DOHH2 (cell line): ENCODE data around the gene UBAP1L.

ENCODE experiments used
- H3F3A ChIP-seq: fragments of 200-600 bp; sonication (generic), shearing (Covaris generic); 2 replicates; pipeline ENCODE4 v1.6.0; 2016; ENCODE audit warnings: antibody characterized with exemption, mild to moderate bottlenecking; ENCODE audit not compliant: control insufficient read depth, insufficient read depth
- H3K27ac ChIP-seq: fragments of 200-600 bp; sonication (generic); 2 replicates; pipeline ENCODE4 v1.5.1; 2014; ENCODE audit warnings: low read depth, mild to moderate bottlenecking, low read length, moderate library complexity
- H3K27me3 ChIP-seq: fragments of 200-600 bp; sonication (generic); 2 replicates; pipeline ENCODE4 v1.6.1; 2014; ENCODE audit warnings: mild to moderate bottlenecking, low read length, mixed read lengths; ENCODE audit not compliant: control insufficient read depth
- H3K36me3 ChIP-seq: fragments of 200-600 bp; sonication (generic); 2 replicates; pipeline ENCODE4 v1.6.1; 2014; ENCODE audit warnings: mild to moderate bottlenecking, low read length, moderate library complexity, mixed read lengths; ENCODE audit not compliant: control insufficient read depth
- H3K4me1 ChIP-seq: fragments of 200-600 bp; sonication (generic); 2 replicates; pipeline ENCODE4 v1.6.1; 2014; ENCODE audit warnings: mild to moderate bottlenecking, low read length, mixed read lengths; ENCODE audit not compliant: control insufficient read depth
- H3K4me2 ChIP-seq: fragments of 200-600 bp; sonication (generic); 2 replicates; pipeline ENCODE4 v1.6.0; 2014; ENCODE audit warnings: mild to moderate bottlenecking, low read length, moderate library complexity
- H3K4me3 ChIP-seq: fragments of 200-600 bp; sonication (generic); 2 replicates; pipeline ENCODE4 v1.5.1; 2014; ENCODE audit warnings: mild to moderate bottlenecking, low read length, mixed read lengths
- H3K79me2 ChIP-seq: fragments of 200-600 bp; sonication (generic); 2 replicates; pipeline ENCODE4 v1.6.1; 2014; ENCODE audit warnings: mild to moderate bottlenecking, low read length, mixed read lengths; ENCODE audit not compliant: control insufficient read depth
- H3K9me2 ChIP-seq: fragments of 200-600 bp; sonication (generic); replicated peaks from 2 replicates; pipeline ENCODE4 v1.6.1; 2014; ENCODE audit warnings: mild to moderate bottlenecking, low read length, mixed read lengths; ENCODE audit not compliant: control insufficient read depth
- H3K9me3 ChIP-seq: fragments of 200-600 bp; sonication (generic); 2 replicates; pipeline ENCODE4 v1.6.1; 2014; ENCODE audit warnings: antibody characterized with exemption, low read length, mixed read lengths; ENCODE audit not compliant: control insufficient read depth, insufficient read depth
- H4K20me1 ChIP-seq: fragments of 200-600 bp; sonication (generic); 2 replicates; pipeline ENCODE4 v1.6.0; 2014; ENCODE audit warnings: low read depth, mild to moderate bottlenecking, antibody characterized with exemption, low read length, moderate library complexity; ENCODE audit not compliant: control insufficient read depth, insufficient read depth
- CTCF ChIP-seq: fragments of 200-600 bp; sonication (generic); IDR thresholded peaks from one replicate; pipeline ENCODE4 v1.5.1; 2014; ENCODE audit warnings: antibody characterized with exemption, mild to moderate bottlenecking, low read depth, low read length; ENCODE audit not compliant: poor library complexity, severe bottlenecking
- EZH2phosphoT487 ChIP-seq: fragments of 200-600 bp; sonication (generic); IDR thresholded peaks from 2 replicates; pipeline ENCODE4 v1.6.1; 2017; ENCODE audit warnings: borderline replicate concordance, mild to moderate bottlenecking, antibody characterized with exemption, low read length, moderate library complexity, mixed read lengths

The UBAP1L gene

GRCh38 chr15:65097651-65098263 is 17.2 kb downstream of the UBAP1L start:
- Histone ChIP-seq H3K36me3 (peaks cover 37% of the 10 kb centered on the region), H3K79me2 (no peaks in the 10 kb centered on the region), H3K27me3 (no peaks in the 10 kb centered on the region), H3K9me3 (no peaks in the 10 kb centered on the region), H3K4me2 (no peak overlapping the region), H3K4me1 (no peaks in the 10 kb centered on the region), H4K20me1 (no peaks in the 10 kb centered on the region), H3F3A (no peaks in the 10 kb centered on the region), H3K27ac (no peak overlapping the region), H3K9me2 (no peaks in the 10 kb centered on the region), H3K4me3 (no peak overlapping the region)
- TF ChIP-seq EZH2phosphoT487 (no peak), CTCF (no peak)

DNA sequence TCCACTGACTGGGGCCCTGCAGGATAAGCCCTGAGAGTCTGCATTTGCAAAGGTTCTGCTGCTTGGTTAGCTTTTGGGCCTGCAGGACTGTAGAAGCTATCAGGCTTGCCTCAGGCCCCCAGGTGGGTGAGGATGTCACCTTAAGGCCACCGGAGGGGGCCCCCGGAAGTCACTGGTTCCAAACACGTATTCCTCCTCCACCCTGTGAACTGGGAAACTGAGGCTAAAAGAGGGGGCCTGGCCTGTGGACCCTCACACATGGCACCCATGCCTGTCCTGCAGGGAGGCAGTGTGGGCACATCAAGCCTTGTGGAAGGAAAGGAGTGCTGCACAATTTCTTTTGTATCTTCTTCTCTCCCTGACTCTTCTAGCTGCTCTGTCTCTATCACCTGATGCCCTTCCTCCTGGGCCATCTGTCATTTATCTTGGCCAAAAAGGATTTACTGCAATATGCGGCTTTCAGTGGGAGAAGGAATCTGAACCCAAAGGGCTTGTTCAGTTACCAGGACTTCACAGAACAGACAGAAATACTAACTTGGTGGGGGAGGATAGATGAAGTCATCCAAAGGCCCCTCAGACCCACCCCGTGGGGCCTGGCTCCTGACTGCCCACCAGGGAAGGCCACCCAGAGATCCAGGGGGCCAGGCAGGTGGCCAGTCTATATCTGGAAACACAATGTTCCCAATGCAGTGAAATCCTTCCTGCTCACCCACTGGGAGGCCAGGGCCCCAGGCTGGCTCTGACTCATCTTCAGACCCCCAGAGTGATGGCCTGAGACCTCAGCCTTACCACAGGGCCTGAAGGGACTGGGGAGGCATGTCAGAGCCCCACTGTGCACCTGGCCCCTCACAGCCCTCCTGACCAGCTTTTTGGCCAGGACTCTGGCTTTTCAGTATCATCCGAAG is 18.3 kb downstream of the UBAP1L start:
- no peaks in the 10 kb centered on the region for H3K4me1 ChIP-seq
- peaks cover 35% of the 10 kb centered on the region for H3K36me3 ChIP-seq
- no peaks in the 10 kb centered on the region for H3K9me2 ChIP-seq
- no peak overlapping the region for H3K4me2 ChIP-seq
- no peaks in the 10 kb centered on the region for H3K27me3 ChIP-seq
- TF ChIP-seq EZH2phosphoT487 (no peak), CTCF (no peak)
- no peak overlapping the region for H3K4me3 ChIP-seq
- no peak overlapping the region for H3K27ac ChIP-seq
- H3K9me3 ChIP-seq = no peaks in the 10 kb centered on the region
- H4K20me1 ChIP-seq = no peaks in the 10 kb centered on the region
- no peaks in the 10 kb centered on the region for H3F3A ChIP-seq
- no peaks in the 10 kb centered on the region for H3K79me2 ChIP-seq

- Histone ChIP-seq H3F3A (no peaks in the 10 kb centered on the region), H3K4me1 (no peaks in the 10 kb centered on the region), H3K4me2 (no peak overlapping the region), H4K20me1 (no peaks in the 10 kb centered on the region), H3K9me2 (no peaks in the 10 kb centered on the region), H3K27ac (no peak overlapping the region), H3K27me3 (no peaks in the 10 kb centered on the region), H3K36me3 (peaks cover 26% of the 10 kb centered on the region), H3K9me3 (no peaks in the 10 kb centered on the region), H3K4me3 (no peak overlapping the region), H3K79me2 (no peaks in the 10 kb centered on the region)
- no peak for TF ChIP-seq CTCF
- TF ChIP-seq EZH2phosphoT487 = no peak
Observed at GRCh38 chr15:65095747-65096104, 19.3 kb downstream of the UBAP1L start.
